WTC11 (cell line): ENCODE measurements around the gene SNX22. TPM values are rescaled to one million over a fixed set of nuclear protein-coding genes. Genes with fewer than 3 reads are reported as not detected.

Experiments
- ATAC-seq: fragments of 200-7000 bp; cut with Tn5 transposase; 2 replicates; pipeline ENCODE4 v1.10.0; 2021; ENCODE audit warnings: mild to moderate bottlenecking, moderate library complexity
- CTCF ChIA-PET: fragments of 300-600 bp; sonication (Branson Sonifier 250); formaldehyde crosslinking; loops from one replicate; lab custom pipeline; 2021; ENCODE audit warnings: antibody characterized with exemption; lab: Charles Lee
- POLR2A ChIA-PET: fragments of 350-600 bp; sonication (Branson Sonifier 250); formaldehyde crosslinking; loops from one replicate; lab custom pipeline; 2021; ENCODE audit warnings: antibody characterized with exemption; lab: Charles Lee
- DNase-seq: peaks from one replicate; pipeline ENCODE4 v3.0.0; 2021; ENCODE audit warnings: low spot score
- H3K27ac Mint-ChIP-seq: 2 replicates; pipeline ENCODE4 v1.8.0; 2021; ENCODE audit warnings: mixed read lengths
- H3K27me3 Mint-ChIP-seq: 2 replicates; pipeline ENCODE4 v1.8.0; 2021; ENCODE audit warnings: low read depth, mild to moderate bottlenecking, moderate library complexity, mixed read lengths
- H3K36me3 Mint-ChIP-seq: 2 replicates; pipeline ENCODE4 v1.8.0; 2021; ENCODE audit warnings: mixed read lengths
- H3K4me1 Mint-ChIP-seq: 2 replicates; pipeline ENCODE4 v1.8.0; 2022; ENCODE audit warnings: mixed read lengths
- H3K4me3 Mint-ChIP-seq: 2 replicates; pipeline ENCODE4 v1.8.0; 2021; ENCODE audit warnings: mild to moderate bottlenecking, moderate library complexity, mixed read lengths
- H3K9me3 Mint-ChIP-seq: 2 replicates; pipeline ENCODE4 v1.8.0; 2021; ENCODE audit warnings: mixed read lengths
- ATF1 ChIP-seq: sonication (generic); formaldehyde crosslinking; IDR thresholded peaks from 2 replicates; pipeline ENCODE4 v1.8.1; 2023; ENCODE audit warnings: mild to moderate bottlenecking, moderate library complexity, missing genetic modification reagents
- CBFB ChIP-seq: sonication (generic); formaldehyde crosslinking; IDR thresholded peaks from 2 replicates; pipeline ENCODE4 v1.8.1; 2022; ENCODE audit warnings: mild to moderate bottlenecking, low read depth, missing genetic modification reagents
- CREM ChIP-seq: sonication (generic); formaldehyde crosslinking; IDR thresholded peaks from 2 replicates; pipeline ENCODE4 v1.8.1; 2022; ENCODE audit warnings: mild to moderate bottlenecking, missing genetic modification reagents, moderate library complexity
- RELA ChIP-seq: sonication (generic); formaldehyde crosslinking; IDR thresholded peaks from 2 replicates; pipeline ENCODE4 v1.8.1; 2022; ENCODE audit warnings: missing genetic modification reagents, mild to moderate bottlenecking, borderline replicate concordance
- ZNF416 ChIP-seq: fragments of 250-450 bp; sonication (Bioruptor Pico); IDR thresholded peaks from 2 replicates; pipeline ENCODE4 v1.9.0; 2021; ENCODE audit warnings: mild to moderate bottlenecking, inconsistent platforms
- ZNF423 ChIP-seq: fragments of 250-450 bp; sonication (Bioruptor Pico); IDR thresholded peaks from 2 replicates; pipeline ENCODE4 v2.1.2; 2022; ENCODE audit warnings: mild to moderate bottlenecking, moderate library complexity
- total RNA-seq: library from RNA; stranded (reverse); gene quantifications from 3 replicates; pipeline ENCODE4 v1.2.3, GENCODE V29; 2021
- TF ChIP-seq, protein P1 (sequence below): sonication (generic); formaldehyde crosslinking; IDR thresholded peaks from 2 replicates; pipeline ENCODE4 v1.8.1; 2023; ENCODE audit warnings: mild to moderate bottlenecking, missing genetic modification reagents, borderline replicate concordance
- TF ChIP-seq, protein P2 (sequence below): sonication (generic); formaldehyde crosslinking; IDR thresholded peaks from 2 replicates; pipeline ENCODE4 v1.8.1; 2023; ENCODE audit warnings: mild to moderate bottlenecking, missing genetic modification reagents, moderate library complexity
- TF ChIP-seq, protein P3 (sequence below): sonication (generic); formaldehyde crosslinking; conservative IDR thresholded peaks from 2 replicates; pipeline ENCODE4 v1.8.1; 2022; ENCODE audit warnings: mild to moderate bottlenecking, missing genetic modification reagents
- TF ChIP-seq, protein P4 (sequence below): sonication (generic); formaldehyde crosslinking; IDR thresholded peaks from 2 replicates; pipeline ENCODE4 v1.8.1; 2022; ENCODE audit warnings: mild to moderate bottlenecking, moderate library complexity, missing genetic modification reagents
- TF ChIP-seq, protein P5 (sequence below): sonication (generic); formaldehyde crosslinking; IDR thresholded peaks from 2 replicates; pipeline ENCODE4 v1.8.1; 2023; ENCODE audit warnings: mild to moderate bottlenecking, moderate library complexity, missing genetic modification reagents
- TF ChIP-seq, protein P6 (sequence below): sonication (generic); formaldehyde crosslinking; IDR thresholded peaks from 2 replicates; pipeline ENCODE4 v1.8.0; 2022; ENCODE audit warnings: mild to moderate bottlenecking, missing genetic modification reagents
- TF ChIP-seq, protein P7 (sequence below): sonication (generic); formaldehyde crosslinking; IDR thresholded peaks from 2 replicates; pipeline ENCODE4 v1.8.0; 2023; ENCODE audit warnings: mild to moderate bottlenecking, missing genetic modification reagents

SNX22 gene
- total RNA-seq, 1 experiment from 2014 or later, result 5.9 TPM

DNA sequence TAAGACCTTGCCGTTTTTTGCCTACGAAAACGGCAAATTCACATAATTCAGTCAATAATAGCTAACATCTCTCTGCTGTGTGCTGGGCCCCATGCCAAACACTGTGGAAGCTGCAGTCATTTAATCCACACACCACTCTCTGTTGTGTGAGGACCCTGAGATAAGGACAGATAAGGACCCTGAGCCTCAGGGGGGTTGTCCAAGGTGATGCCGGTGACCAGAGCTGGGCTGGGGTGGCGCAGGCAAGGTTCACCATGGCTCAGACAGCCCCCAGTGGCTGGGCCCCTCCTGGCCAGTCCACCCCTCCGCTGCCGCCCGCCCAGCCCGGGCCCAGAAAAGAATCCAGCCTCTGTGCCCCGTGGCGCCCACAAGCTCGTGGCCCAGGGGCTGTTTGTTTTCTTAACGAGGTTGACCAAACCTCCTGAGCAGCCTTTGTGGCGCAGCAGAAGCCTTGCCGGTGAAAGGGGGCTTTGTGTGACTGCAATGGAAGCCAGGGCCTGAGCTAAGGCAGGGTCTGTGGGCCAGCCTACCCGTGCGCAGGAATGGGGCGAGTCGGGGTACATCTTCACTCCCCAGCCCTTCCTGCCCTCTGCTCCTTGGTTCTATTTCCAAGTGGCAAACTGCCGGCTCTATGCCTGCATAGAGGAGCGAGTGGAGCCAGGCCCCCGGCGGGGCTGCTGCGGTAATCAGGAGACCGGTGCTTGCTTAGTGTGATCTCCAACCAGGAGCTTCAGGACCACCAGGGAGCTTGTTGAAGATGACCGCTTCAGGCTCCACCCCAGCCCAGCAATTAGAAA, 4.4 kb upstream of the SNX22 start:
- Mint-ChIP-seq H3K36me3 (no peaks in the 10 kb centered on the region), H3K4me3 (no peak overlapping the region), H3K4me1 (peaks cover 8% of the 10 kb centered on the region), H3K27me3 (peaks cover 19% of the 10 kb centered on the region), H3K27ac (no peak overlapping the region), H3K9me3 (no peaks in the 10 kb centered on the region)
- CTCF ChIA-PET, result no interaction called here
- ATAC-seq (no peak), DNase-seq (no peak)
- POLR2A ChIA-PET, result interaction anchor here (0.6 kb wide), 1 partner anchor 391 kb away, joined by 3 read pairs; no protein-coding TSS in a partner anchor
- TF ChIP-seq ATF1 (CRISPR knock-in tag) (no peak), ZNF416 (CRISPR knock-in tag) (no peak), CREM (CRISPR knock-in tag) (no peak), ZNF423 (CRISPR knock-in tag) (no peak), RELA (CRISPR knock-in tag) (no peak)
- TF ChIP-seq, protein P1, sequence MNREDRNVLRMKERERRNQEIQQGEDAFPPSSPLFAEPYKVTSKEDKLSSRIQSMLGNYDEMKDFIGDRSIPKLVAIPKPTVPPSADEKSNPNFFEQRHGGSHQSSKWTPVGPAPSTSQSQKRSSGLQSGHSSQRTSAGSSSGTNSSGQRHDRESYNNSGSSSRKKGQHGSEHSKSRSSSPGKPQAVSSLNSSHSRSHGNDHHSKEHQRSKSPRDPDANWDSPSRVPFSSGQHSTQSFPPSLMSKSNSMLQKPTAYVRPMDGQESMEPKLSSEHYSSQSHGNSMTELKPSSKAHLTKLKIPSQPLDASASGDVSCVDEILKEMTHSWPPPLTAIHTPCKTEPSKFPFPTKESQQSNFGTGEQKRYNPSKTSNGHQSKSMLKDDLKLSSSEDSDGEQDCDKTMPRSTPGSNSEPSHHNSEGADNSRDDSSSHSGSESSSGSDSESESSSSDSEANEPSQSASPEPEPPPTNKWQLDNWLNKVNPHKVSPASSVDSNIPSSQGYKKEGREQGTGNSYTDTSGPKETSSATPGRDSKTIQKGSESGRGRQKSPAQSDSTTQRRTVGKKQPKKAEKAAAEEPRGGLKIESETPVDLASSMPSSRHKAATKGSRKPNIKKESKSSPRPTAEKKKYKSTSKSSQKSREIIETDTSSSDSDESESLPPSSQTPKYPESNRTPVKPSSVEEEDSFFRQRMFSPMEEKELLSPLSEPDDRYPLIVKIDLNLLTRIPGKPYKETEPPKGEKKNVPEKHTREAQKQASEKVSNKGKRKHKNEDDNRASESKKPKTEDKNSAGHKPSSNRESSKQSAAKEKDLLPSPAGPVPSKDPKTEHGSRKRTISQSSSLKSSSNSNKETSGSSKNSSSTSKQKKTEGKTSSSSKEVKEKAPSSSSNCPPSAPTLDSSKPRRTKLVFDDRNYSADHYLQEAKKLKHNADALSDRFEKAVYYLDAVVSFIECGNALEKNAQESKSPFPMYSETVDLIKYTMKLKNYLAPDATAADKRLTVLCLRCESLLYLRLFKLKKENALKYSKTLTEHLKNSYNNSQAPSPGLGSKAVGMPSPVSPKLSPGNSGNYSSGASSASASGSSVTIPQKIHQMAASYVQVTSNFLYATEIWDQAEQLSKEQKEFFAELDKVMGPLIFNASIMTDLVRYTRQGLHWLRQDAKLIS (CRISPR knock-in tag), result no peak
- TF ChIP-seq, protein P2, sequence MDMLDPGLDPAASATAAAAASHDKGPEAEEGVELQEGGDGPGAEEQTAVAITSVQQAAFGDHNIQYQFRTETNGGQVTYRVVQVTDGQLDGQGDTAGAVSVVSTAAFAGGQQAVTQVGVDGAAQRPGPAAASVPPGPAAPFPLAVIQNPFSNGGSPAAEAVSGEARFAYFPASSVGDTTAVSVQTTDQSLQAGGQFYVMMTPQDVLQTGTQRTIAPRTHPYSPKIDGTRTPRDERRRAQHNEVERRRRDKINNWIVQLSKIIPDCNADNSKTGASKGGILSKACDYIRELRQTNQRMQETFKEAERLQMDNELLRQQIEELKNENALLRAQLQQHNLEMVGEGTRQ (CRISPR knock-in tag), result no peak
- TF ChIP-seq, protein P3, sequence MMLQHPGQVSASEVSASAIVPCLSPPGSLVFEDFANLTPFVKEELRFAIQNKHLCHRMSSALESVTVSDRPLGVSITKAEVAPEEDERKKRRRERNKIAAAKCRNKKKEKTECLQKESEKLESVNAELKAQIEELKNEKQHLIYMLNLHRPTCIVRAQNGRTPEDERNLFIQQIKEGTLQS (CRISPR knock-in tag), result no peak
- TF ChIP-seq, protein P4, sequence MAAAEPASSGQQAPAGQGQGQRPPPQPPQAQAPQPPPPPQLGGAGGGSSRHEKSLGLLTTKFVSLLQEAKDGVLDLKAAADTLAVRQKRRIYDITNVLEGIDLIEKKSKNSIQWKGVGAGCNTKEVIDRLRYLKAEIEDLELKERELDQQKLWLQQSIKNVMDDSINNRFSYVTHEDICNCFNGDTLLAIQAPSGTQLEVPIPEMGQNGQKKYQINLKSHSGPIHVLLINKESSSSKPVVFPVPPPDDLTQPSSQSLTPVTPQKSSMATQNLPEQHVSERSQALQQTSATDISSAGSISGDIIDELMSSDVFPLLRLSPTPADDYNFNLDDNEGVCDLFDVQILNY (CRISPR knock-in tag), result no peak

DNA sequence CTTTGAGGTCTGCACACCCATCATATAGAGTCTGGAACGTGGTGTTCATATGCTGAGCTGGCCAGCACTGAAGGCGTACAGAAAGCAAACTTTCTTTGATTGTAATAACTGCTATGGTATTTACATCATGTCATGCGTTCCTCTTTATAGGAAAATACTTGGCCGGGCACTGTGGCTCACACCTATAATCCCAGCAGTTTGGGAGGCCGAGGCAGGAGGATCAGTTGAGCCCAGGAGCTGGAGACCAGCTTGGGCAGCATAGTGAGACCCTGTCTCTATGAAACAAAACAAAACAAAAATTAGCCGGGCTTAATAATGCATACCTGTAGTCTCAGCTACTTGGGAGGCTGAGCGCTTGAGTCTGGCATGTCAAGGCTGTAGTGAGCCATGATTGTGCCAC, 3.4 kb upstream of the SNX22 start:
- H3K27me3 Mint-ChIP-seq, result peaks cover 28% of the 10 kb centered on the region
- ChIA-PET CTCF (no interaction called here), POLR2A (no interaction called here)
- H3K9me3 Mint-ChIP-seq, result no peaks in the 10 kb centered on the region
- H3K27ac Mint-ChIP-seq, result no peak overlapping the region
- H3K4me1 Mint-ChIP-seq, result peaks cover 13% of the 10 kb centered on the region
- ATAC-seq (no peak), DNase-seq (no peak)
- H3K4me3 Mint-ChIP-seq, result no peak overlapping the region
- no peaks in the 10 kb centered on the region for H3K36me3 Mint-ChIP-seq
- TF ChIP-seq, protein P1 (CRISPR knock-in tag), result no peak
- no peak for TF ChIP-seq CBFB
- TF ChIP-seq, protein P5, sequence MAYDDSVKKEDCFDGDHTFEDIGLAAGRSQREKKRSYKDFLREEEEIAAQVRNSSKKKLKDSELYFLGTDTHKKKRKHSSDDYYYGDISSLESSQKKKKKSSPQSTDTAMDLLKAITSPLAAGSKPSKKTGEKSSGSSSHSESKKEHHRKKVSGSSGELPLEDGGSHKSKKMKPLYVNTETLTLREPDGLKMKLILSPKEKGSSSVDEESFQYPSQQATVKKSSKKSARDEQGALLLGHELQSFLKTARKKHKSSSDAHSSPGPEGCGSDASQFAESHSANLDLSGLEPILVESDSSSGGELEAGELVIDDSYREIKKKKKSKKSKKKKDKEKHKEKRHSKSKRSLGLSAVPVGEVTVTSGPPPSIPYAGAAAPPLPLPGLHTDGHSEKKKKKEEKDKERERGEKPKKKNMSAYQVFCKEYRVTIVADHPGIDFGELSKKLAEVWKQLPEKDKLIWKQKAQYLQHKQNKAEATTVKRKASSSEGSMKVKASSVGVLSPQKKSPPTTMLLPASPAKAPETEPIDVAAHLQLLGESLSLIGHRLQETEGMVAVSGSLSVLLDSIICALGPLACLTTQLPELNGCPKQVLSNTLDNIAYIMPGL (CRISPR knock-in tag), result no peak
- TF ChIP-seq, protein P6, sequence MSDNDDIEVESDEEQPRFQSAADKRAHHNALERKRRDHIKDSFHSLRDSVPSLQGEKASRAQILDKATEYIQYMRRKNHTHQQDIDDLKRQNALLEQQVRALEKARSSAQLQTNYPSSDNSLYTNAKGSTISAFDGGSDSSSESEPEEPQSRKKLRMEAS (CRISPR knock-in tag), result no peak
- TF ChIP-seq, protein P7, sequence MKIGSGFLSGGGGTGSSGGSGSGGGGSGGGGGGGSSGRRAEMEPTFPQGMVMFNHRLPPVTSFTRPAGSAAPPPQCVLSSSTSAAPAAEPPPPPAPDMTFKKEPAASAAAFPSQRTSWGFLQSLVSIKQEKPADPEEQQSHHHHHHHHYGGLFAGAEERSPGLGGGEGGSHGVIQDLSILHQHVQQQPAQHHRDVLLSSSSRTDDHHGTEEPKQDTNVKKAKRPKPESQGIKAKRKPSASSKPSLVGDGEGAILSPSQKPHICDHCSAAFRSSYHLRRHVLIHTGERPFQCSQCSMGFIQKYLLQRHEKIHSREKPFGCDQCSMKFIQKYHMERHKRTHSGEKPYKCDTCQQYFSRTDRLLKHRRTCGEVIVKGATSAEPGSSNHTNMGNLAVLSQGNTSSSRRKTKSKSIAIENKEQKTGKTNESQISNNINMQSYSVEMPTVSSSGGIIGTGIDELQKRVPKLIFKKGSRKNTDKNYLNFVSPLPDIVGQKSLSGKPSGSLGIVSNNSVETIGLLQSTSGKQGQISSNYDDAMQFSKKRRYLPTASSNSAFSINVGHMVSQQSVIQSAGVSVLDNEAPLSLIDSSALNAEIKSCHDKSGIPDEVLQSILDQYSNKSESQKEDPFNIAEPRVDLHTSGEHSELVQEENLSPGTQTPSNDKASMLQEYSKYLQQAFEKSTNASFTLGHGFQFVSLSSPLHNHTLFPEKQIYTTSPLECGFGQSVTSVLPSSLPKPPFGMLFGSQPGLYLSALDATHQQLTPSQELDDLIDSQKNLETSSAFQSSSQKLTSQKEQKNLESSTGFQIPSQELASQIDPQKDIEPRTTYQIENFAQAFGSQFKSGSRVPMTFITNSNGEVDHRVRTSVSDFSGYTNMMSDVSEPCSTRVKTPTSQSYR (CRISPR knock-in tag), result no peak
